ENCODE data around the gene TSEN54. TPM values are rescaled to one million over a fixed set of nuclear protein-coding genes. Genes with fewer than 3 reads are reported as not detected.

Gene TSEN54
- total RNA-seq, 1 donor, result 14.7 TPM

- Histone ChIP-seq H3K27me3 (ENCODE audit: insufficient read depth, low read length) (peaks cover 5% of the 10 kb centered on the region), H3K4me1 (ENCODE audit: insufficient read depth, low read length) (peaks cover 36% of the 10 kb centered on the region), H3K4me3 (ENCODE audit: low read length) (no peak overlapping the region), H3K9me3 (ENCODE audit: low read depth, low read length) (no peaks in the 10 kb centered on the region)
Observed at GRCh38 chr17:75530837-75531720, 14.8 kb downstream of the TSEN54 start.

- Histone ChIP-seq H3K9me3 (ENCODE audit: low read depth, low read length) (no peaks in the 10 kb centered on the region), H3K4me1 (ENCODE audit: insufficient read depth, low read length) (peaks cover 33% of the 10 kb centered on the region), H3K27me3 (ENCODE audit: insufficient read depth, low read length) (no peaks in the 10 kb centered on the region), H3K4me3 (ENCODE audit: low read length) (no peak overlapping the region)
Observed at GRCh38 chr17:75531721-75532072, 15.4 kb downstream of the TSEN54 start.

GRCh38 chr17:75535119-75535537, 18.8 kb downstream of the TSEN54 start:
- no peak overlapping the region for H3K4me3 ChIP-seq (ENCODE audit: low read length)
- no peaks in the 10 kb centered on the region for H3K27me3 ChIP-seq (ENCODE audit: insufficient read depth, low read length)
- no peaks in the 10 kb centered on the region for H3K9me3 ChIP-seq (ENCODE audit: low read depth, low read length)
- H3K4me1 ChIP-seq (ENCODE audit: insufficient read depth, low read length), result peaks cover 27% of the 10 kb centered on the region

GRCh38 chr17:75535871-75536270, 19.5 kb downstream of the TSEN54 start:
- Histone ChIP-seq H3K9me3 (ENCODE audit: low read depth, low read length) (no peaks in the 10 kb centered on the region), H3K4me3 (ENCODE audit: low read length) (no peak overlapping the region), H3K27me3 (ENCODE audit: insufficient read depth, low read length) (no peaks in the 10 kb centered on the region), H3K4me1 (ENCODE audit: insufficient read depth, low read length) (peaks cover 27% of the 10 kb centered on the region)

GRCh38 chr17:75536366-75536765, 20.0 kb downstream of the TSEN54 start:
- Histone ChIP-seq H3K9me3 (ENCODE audit: low read depth, low read length) (no peaks in the 10 kb centered on the region), H3K4me1 (ENCODE audit: insufficient read depth, low read length) (peaks cover 27% of the 10 kb centered on the region), H3K27me3 (ENCODE audit: insufficient read depth, low read length) (no peaks in the 10 kb centered on the region), H3K4me3 (ENCODE audit: low read length) (no peak overlapping the region)

GRCh38 chr17:75539967-75540729, 23.8 kb downstream of the TSEN54 start:
- Histone ChIP-seq H3K4me3 (ENCODE audit: low read length) (no peak overlapping the region), H3K27me3 (ENCODE audit: insufficient read depth, low read length) (no peaks in the 10 kb centered on the region), H3K4me1 (ENCODE audit: insufficient read depth, low read length) (peaks cover 13% of the 10 kb centered on the region), H3K9me3 (ENCODE audit: low read depth, low read length) (no peaks in the 10 kb centered on the region)

- H3K27me3 ChIP-seq (ENCODE audit: insufficient read depth, low read length), result no peaks in the 10 kb centered on the region
- H3K4me3 ChIP-seq (ENCODE audit: low read length), result no peak overlapping the region
- peaks cover 4% of the 10 kb centered on the region for H3K4me1 ChIP-seq (ENCODE audit: insufficient read depth, low read length)
- no peaks in the 10 kb centered on the region for H3K9me3 ChIP-seq (ENCODE audit: low read depth, low read length)
Observed at GRCh38 chr17:75540923-75541503, 24.7 kb downstream of the TSEN54 start.

GRCh38 chr17:75542229-75542628, 25.9 kb downstream of the TSEN54 start:
- no peaks in the 10 kb centered on the region for H3K9me3 ChIP-seq (ENCODE audit: low read depth, low read length)
- no peaks in the 10 kb centered on the region for H3K4me1 ChIP-seq (ENCODE audit: insufficient read depth, low read length)
- no peaks in the 10 kb centered on the region for H3K27me3 ChIP-seq (ENCODE audit: insufficient read depth, low read length)
- H3K4me3 ChIP-seq (ENCODE audit: low read length), result no peak overlapping the region

GRCh38 chr17:75542728-75543336, 26.5 kb downstream of the TSEN54 start:
- Histone ChIP-seq H3K4me1 (ENCODE audit: insufficient read depth, low read length) (no peaks in the 10 kb centered on the region), H3K27me3 (ENCODE audit: insufficient read depth, low read length) (no peaks in the 10 kb centered on the region), H3K4me3 (ENCODE audit: low read length) (no peak overlapping the region), H3K9me3 (ENCODE audit: low read depth, low read length) (no peaks in the 10 kb centered on the region)

GRCh38 chr17:75544250-75544649, 27.9 kb downstream of the TSEN54 start:
- H3K4me3 ChIP-seq (ENCODE audit: low read length), result no peak overlapping the region
- H3K27me3 ChIP-seq (ENCODE audit: insufficient read depth, low read length), result no peaks in the 10 kb centered on the region
- H3K4me1 ChIP-seq (ENCODE audit: insufficient read depth, low read length), result no peaks in the 10 kb centered on the region
- no peaks in the 10 kb centered on the region for H3K9me3 ChIP-seq (ENCODE audit: low read depth, low read length)

- H3K9me3 ChIP-seq (ENCODE audit: low read depth, low read length), result no peaks in the 10 kb centered on the region
- H3K4me3 ChIP-seq (ENCODE audit: low read length), result no peak overlapping the region
- H3K4me1 ChIP-seq (ENCODE audit: insufficient read depth, low read length), result no peaks in the 10 kb centered on the region
- no peaks in the 10 kb centered on the region for H3K27me3 ChIP-seq (ENCODE audit: insufficient read depth, low read length)
Observed at GRCh38 chr17:75546181-75546580, 29.9 kb downstream of the TSEN54 start.

- Histone ChIP-seq H3K9me3 (ENCODE audit: low read depth, low read length) (no peaks in the 10 kb centered on the region), H3K27me3 (ENCODE audit: insufficient read depth, low read length) (no peaks in the 10 kb centered on the region), H3K4me1 (ENCODE audit: insufficient read depth, low read length) (no peaks in the 10 kb centered on the region), H3K4me3 (ENCODE audit: low read length) (no peak overlapping the region)
Observed at GRCh38 chr17:75547091-75547490, 30.8 kb downstream of the TSEN54 start.

GRCh38 chr17:75548813-75549212, 32.5 kb downstream of the TSEN54 start:
- no peak overlapping the region for H3K4me3 ChIP-seq (ENCODE audit: low read length)
- H3K9me3 ChIP-seq (ENCODE audit: low read depth, low read length), result no peaks in the 10 kb centered on the region
- no peaks in the 10 kb centered on the region for H3K4me1 ChIP-seq (ENCODE audit: insufficient read depth, low read length)
- no peaks in the 10 kb centered on the region for H3K27me3 ChIP-seq (ENCODE audit: insufficient read depth, low read length)

GRCh38 chr17:75549246-75550138, 33.2 kb downstream of the TSEN54 start:
- no peak overlapping the region for H3K4me3 ChIP-seq (ENCODE audit: low read length)
- no peaks in the 10 kb centered on the region for H3K9me3 ChIP-seq (ENCODE audit: low read depth, low read length)
- H3K4me1 ChIP-seq (ENCODE audit: insufficient read depth, low read length), result no peaks in the 10 kb centered on the region
- no peaks in the 10 kb centered on the region for H3K27me3 ChIP-seq (ENCODE audit: insufficient read depth, low read length)
